H1 (cell line): ENCODE results near the gene NCK2. TPM values are rescaled to one million over a fixed set of nuclear protein-coding genes. Genes with fewer than 3 reads are reported as not detected.

ENCODE experiments used
- CTCF ChIA-PET: fragments of 300-600 bp; sonication (Branson Sonifier 250); formaldehyde crosslinking; loops from one replicate; lab custom pipeline; 2021; ENCODE audit not compliant: partially characterized antibody; lab: Charles Lee
- POLR2A ChIA-PET: fragments of 300-600 bp; sonication (Branson Sonifier 250); formaldehyde crosslinking; loops from one replicate; lab custom pipeline; 2021; ENCODE audit warnings: inconsistent platforms; ENCODE audit not compliant: partially characterized antibody; lab: Charles Lee
- DNase-seq, 2 experiments: peaks; one replicate each; pipeline versions ENCODE4 v3.0.0 to v3.0.0-alpha.2; 2010 to 2022; ENCODE audit warnings: low spot score in 2 of 2, low read depth in 1 of 2, mixed read lengths in 1 of 2
- FAIRE-seq: peaks from 2 replicates; lab custom pipeline; 2011; peaks lifted over from hg19 to GRCh38; lab: Jason Lieb, UNC
- H2AFZ ChIP-seq: 2 replicates; pipeline ENCODE4 v1.8.1; 2012; ENCODE audit warnings: low read length, inconsistent platforms
- H2AK5ac ChIP-seq: 2 replicates; pipeline ENCODE4 v1.6.1; 2013; ENCODE audit warnings: low read depth, low read length
- H2BK120ac ChIP-seq: replicated peaks from 2 replicates; pipeline ENCODE3; 2013; ENCODE audit warnings: low read depth, low read length, inconsistent platforms
- H2BK12ac ChIP-seq: 2 replicates; pipeline ENCODE4 v1.6.1; 2013; ENCODE audit warnings: low read depth, low read length
- H2BK15ac ChIP-seq: 2 replicates; pipeline ENCODE4 v1.6.1; 2013; ENCODE audit warnings: low read length
- H2BK20ac ChIP-seq: 2 replicates; pipeline ENCODE4 v1.6.1; 2013; ENCODE audit warnings: low read length
- H2BK5ac ChIP-seq: 2 replicates; pipeline ENCODE4 v1.6.1; 2013; ENCODE audit warnings: low read depth, low read length
- H3K14ac ChIP-seq: 2 replicates; pipeline ENCODE4 v1.6.1; 2013; ENCODE audit warnings: inconsistent platforms; ENCODE audit not compliant: insufficient read length
- H3K18ac ChIP-seq: 2 replicates; pipeline ENCODE4 v1.6.1; 2013; ENCODE audit warnings: low read length; ENCODE audit errors: extremely low read depth
- H3K23ac ChIP-seq: 2 replicates; pipeline ENCODE4 v1.6.1; 2013; ENCODE audit warnings: inconsistent platforms; ENCODE audit not compliant: insufficient read length
- H3K23me2 ChIP-seq: 2 replicates; pipeline ENCODE4 v1.6.1; 2013; ENCODE audit warnings: low read depth, low read length
- H3K27ac ChIP-seq: 2 replicates; pipeline ENCODE4 v1.6.1; 2011; ENCODE audit warnings: low read depth, low read length, inconsistent platforms
- H3K27me3 ChIP-seq, 4 experiments: replicated peaks in 1 of 4; 1 replicate in 1 of 4; 2 replicates in 3 of 4; pipeline versions ENCODE4 v1.6.1 to v1.8.1; 2011 to 2013; ENCODE audit warnings: low read length in 3 of 4, mild to moderate bottlenecking in 3 of 4, inconsistent platforms in 2 of 4, mixed read lengths in 2 of 4, moderate library complexity in 1 of 4; ENCODE audit not compliant: control insufficient read depth in 3 of 4, insufficient read depth in 3 of 4; ENCODE audit errors: extremely low read depth in 1 of 4
- H3K36me3 ChIP-seq, 4 experiments: 2 replicates each; pipeline versions ENCODE4 v1.6.1 to v1.8.1; 2011 to 2013; ENCODE audit warnings: mild to moderate bottlenecking in 4 of 4, low read length in 3 of 4, moderate library complexity in 2 of 4, control low read depth in 1 of 4, inconsistent platforms in 1 of 4; ENCODE audit not compliant: insufficient read depth in 4 of 4, control insufficient read depth in 2 of 4
- H3K4ac ChIP-seq: replicated peaks from 2 replicates; pipeline ENCODE3; 2013; ENCODE audit warnings: low read length, low read depth, mixed read lengths, inconsistent platforms; ENCODE audit not compliant: insufficient read length
- H3K4me1 ChIP-seq, 4 experiments: replicated peaks in 1 of 4; 1 replicate in 1 of 4; 2 replicates in 3 of 4; pipeline versions ENCODE4 v1.6.1 to v1.8.1; 2011 to 2013; ENCODE audit warnings: low read length in 3 of 4, inconsistent platforms in 2 of 4, mixed read lengths in 1 of 4; ENCODE audit not compliant: insufficient read depth in 4 of 4, control insufficient read depth in 3 of 4
- H3K4me2 ChIP-seq, 2 experiments: 2 replicates each; pipeline versions ENCODE4 v1.6.1 to v1.8.1; 2011 to 2013; ENCODE audit warnings: low read depth in 2 of 2, low read length in 2 of 2, control low read depth in 1 of 2, inconsistent platforms in 1 of 2, mild to moderate bottlenecking in 1 of 2; ENCODE audit not compliant: insufficient read depth in 1 of 2
- H3K4me3 ChIP-seq, 4 experiments: fragments of 200-600, 300-600 bp in 1 of 4; sonication (generic), shearing (Covaris generic), sonication (Bioruptor Twin) in 1 of 4; 2 replicates each; pipeline versions ENCODE4 v1.5.1 to v1.8.1; 2011 to 2016; ENCODE audit warnings: low read length in 4 of 4, low read depth in 3 of 4, control low read depth in 2 of 4, inconsistent platforms in 2 of 4, mild to moderate bottlenecking in 2 of 4, mixed read lengths in 1 of 4, moderate library complexity in 1 of 4; ENCODE audit not compliant: insufficient read depth in 2 of 4; ENCODE audit errors: extremely low read depth in 1 of 4
- H3K56ac ChIP-seq: replicated peaks from 2 replicates; pipeline ENCODE3; 2013; ENCODE audit warnings: low read depth, mild to moderate bottlenecking, mixed read lengths, low read length, inconsistent platforms; ENCODE audit not compliant: insufficient read length
- H3K79me1 ChIP-seq: 2 replicates; pipeline ENCODE4 v1.6.1; 2013; ENCODE audit warnings: low read depth, low read length, control low read depth
- H3K79me2 ChIP-seq, 2 experiments: 2 replicates each; pipeline versions ENCODE4 v1.6.1 to v1.8.1; 2012 to 2013; ENCODE audit warnings: low read length in 2 of 2, mild to moderate bottlenecking in 2 of 2, inconsistent platforms in 1 of 2; ENCODE audit not compliant: insufficient read depth in 2 of 2, control insufficient read depth in 1 of 2
- H3K9ac ChIP-seq, 4 experiments: replicated peaks in 1 of 4; 1 replicate in 1 of 4; 2 replicates in 3 of 4; pipeline versions ENCODE4 v1.6.1 to v1.8.1; 2011 to 2013; ENCODE audit warnings: low read depth in 3 of 4, low read length in 3 of 4, control low read depth in 2 of 4, mild to moderate bottlenecking in 2 of 4, moderate library complexity in 2 of 4, inconsistent platforms in 1 of 4; ENCODE audit errors: extremely low read depth in 1 of 4
- H3K9me3 ChIP-seq, 2 experiments: 2 replicates each; pipeline versions ENCODE4 v1.6.1 to v1.8.1; 2012 to 2013; ENCODE audit warnings: mild to moderate bottlenecking in 2 of 2, moderate library complexity in 2 of 2, control low read depth in 1 of 2, inconsistent platforms in 1 of 2, low read depth in 1 of 2, low read length in 1 of 2, mixed read lengths in 1 of 2; ENCODE audit not compliant: insufficient read depth in 2 of 2
- H4K20me1 ChIP-seq, 2 experiments: replicated peaks in 1 of 2; 2 replicates each; pipeline versions ENCODE3 to v1.8.1; 2011 to 2013; ENCODE audit warnings: inconsistent platforms in 2 of 2, low read length in 2 of 2, mild to moderate bottlenecking in 1 of 2; ENCODE audit not compliant: insufficient read depth in 2 of 2, control insufficient read depth in 1 of 2
- H4K5ac ChIP-seq: 2 replicates; pipeline ENCODE4 v1.6.1; 2013; ENCODE audit warnings: low read length, low read depth, mixed read lengths, inconsistent platforms; ENCODE audit not compliant: insufficient read length
- H4K8ac ChIP-seq: 2 replicates; pipeline ENCODE4 v1.8.0; 2013; ENCODE audit warnings: mild to moderate bottlenecking, moderate library complexity, low read length, inconsistent platforms; ENCODE audit not compliant: insufficient read depth; ENCODE audit errors: extremely low read depth
- H4K91ac ChIP-seq: replicated peaks from 2 replicates; pipeline ENCODE3; 2013; ENCODE audit warnings: low read length, mixed read lengths, inconsistent platforms; ENCODE audit not compliant: insufficient read length
- CTBP2 ChIP-seq: IDR thresholded peaks from 2 replicates; pipeline ENCODE4 v1.7.0; 2011; ENCODE audit warnings: borderline replicate concordance, mild to moderate bottlenecking, moderate library complexity, mixed read lengths, low read length; ENCODE audit not compliant: insufficient read depth, insufficient read length
- RAD21 ChIP-seq, 2 experiments: IDR thresholded peaks in 1 of 2; conservative IDR thresholded peaks in 1 of 2; 2 replicates each; pipeline ENCODE4 v1.6.1; 2011; ENCODE audit warnings: low read depth in 2 of 2, low read length in 2 of 2, improper control_type of control experiment in 1 of 2, inconsistent platforms in 1 of 2, mild to moderate bottlenecking in 1 of 2, moderate library complexity in 1 of 2
- RBBP5 ChIP-seq: IDR thresholded peaks from 2 replicates; pipeline ENCODE4 v1.7.1; 2012; ENCODE audit warnings: low read depth, mild to moderate bottlenecking, inconsistent platforms, low read length, moderate library complexity, borderline replicate concordance
- SIRT6 ChIP-seq: IDR thresholded peaks from one replicate; pipeline ENCODE4 v1.7.1; 2012; ENCODE audit warnings: low read length, inconsistent platforms
- WGBS, 2 experiments: shearing (Covaris generic) in 1 of 2; methylation state at CpG; one replicate each; pipeline versions ENCODE4 v1.1.6 to v1.1.7; 2013 to 2015; ENCODE audit warnings: low lambda C conversion rate in 2 of 2, mixed read lengths in 2 of 2, inconsistent platforms in 1 of 2, low coverage in 1 of 2, missing lambda C conversion rate in 1 of 2; ENCODE audit not compliant: insufficient replicate concordance in 2 of 2, insufficient coverage in 1 of 2, insufficient read length in 1 of 2; ENCODE audit errors: extremely low coverage in 1 of 2, missing lambda C conversion rate in 1 of 2; 5-methylcytosine and 5-hydroxymethylcytosine counted together
- polyA plus RNA-seq, 7 experiments: library from polyadenylated mRNA; depleted of rRNA in 3 of 7; stranded (reverse) in 5 of 7; unstranded in 2 of 7; fragments of >200 nt in 5 of 7; fragments of 200-250 nt in 2 of 7; gene quantifications; 1 replicate in 5 of 7; 2 replicates in 1 of 7; 4 replicates in 1 of 7; pipeline versions ENCODE4 v1.2.1 to v1.2.3, GENCODE V29; 2011 to 2013; ENCODE audit warnings: missing spikeins in 2 of 7, mixed read lengths in 2 of 7
- total RNA-seq: library from RNA; stranded (reverse); fragmentation: NEBNext Ultra II Directional; extraction: Animal tissue kit (Norgen Biotek cat#: 25700); gene quantifications from 2 replicates; pipeline ENCODE4 v1.2.1, GENCODE V29; 2021

Gene NCK2
- total and polyA plus RNA-seq, 2 of the 8 experiments (the other 6 are each of a cell fraction or from before 2014, with no cell fraction given), result 30.3 to 65.7 TPM

GRCh38 chr2:105734762-105735538, 9.8 kb upstream of the NCK2 start:
- FAIRE-seq, result no peak

More at GRCh38 chr2:105734762-105735538, 9.8 kb upstream of the NCK2 start:
- H3K27me3 ChIP-seq, result no peaks in the 10 kb centered on the region
- no peak overlapping the region for H3K4me2 ChIP-seq
- no peak overlapping the region for H2BK20ac ChIP-seq
- DNase-seq, result no peak
- H3K79me1 ChIP-seq, result no peaks in the 10 kb centered on the region
- no peak overlapping the region for H4K8ac ChIP-seq
- no peak overlapping the region for H3K27ac ChIP-seq
- no peak overlapping the region for H3K23ac ChIP-seq
- ChIA-PET POLR2A (no interaction called here), CTCF (interaction anchor here (1.0 to 1.4 kb wide), 2 partner anchors 138 to 159 kb away, joined by 4 read pairs; no protein-coding TSS in a partner anchor)
- H2BK15ac ChIP-seq, result no peak overlapping the region
- H3K14ac ChIP-seq, result no peak overlapping the region
- H3K4me3 ChIP-seq, result no peak overlapping the region
- no peaks in the 10 kb centered on the region for H3K23me2 ChIP-seq
- no peaks in the 10 kb centered on the region for H4K20me1 ChIP-seq
- no peak overlapping the region for H2AK5ac ChIP-seq
- H4K5ac ChIP-seq, result no peak overlapping the region
- 94% methylated on average over 4 of the region's 4 CpGs; no CpG with 5 or more reads in 1 of the 2 experiments for WGBS, 2 experiments
- no peaks in the 10 kb centered on the region for H3K36me3 ChIP-seq
- no peak overlapping the region for H2BK120ac ChIP-seq
- H3K9me3 ChIP-seq, result 0 out of 4 replicates have a peak, but pooled peaks cover 0 to 5% of the 10 kb centered on the region in 2 experiments
- H3K79me2 ChIP-seq, result no peaks in the 10 kb centered on the region
- H3K4me1 ChIP-seq, result peaks cover 0 to 1% (median 0%) of the 10 kb centered on the region in 4 experiments; a peak in 1 of 7 replicates
- H2BK12ac ChIP-seq, result no peak overlapping the region
- H3K18ac ChIP-seq, result no peak overlapping the region
- no peak overlapping the region for H3K56ac ChIP-seq
- no peak overlapping the region for H3K9ac ChIP-seq
- H2AFZ ChIP-seq, result no peak overlapping the region
- no peak overlapping the region for H2BK5ac ChIP-seq
- no peak overlapping the region for H4K91ac ChIP-seq
- no peak overlapping the region for H3K4ac ChIP-seq
- TF ChIP-seq RBBP5 (no peak), RAD21 (IDR thresholded peaks at IDR 0.05 in 1 of 2, conservative IDR thresholded peaks at IDR 0.05 in 1 of 2; ENCODE audit: low read depth in 2 of 2, low read length in 2 of 2) (no peak), CTBP2 (no peak), SIRT6 (no peak)
- TF ChIP-seq, all 59 proteins: peak for 0
